HepG2 (cell line): ENCODE data around the gene GPR89A. TPM values are rescaled to one million over a fixed set of nuclear protein-coding genes. Genes with fewer than 3 reads are reported as not detected.

Source experiments
- ESRRA ChIP-seq: sonication (generic); formaldehyde crosslinking; IDR thresholded peaks from 2 replicates; pipeline ENCODE4 v1.5.1; 2020; ENCODE audit warnings: mild to moderate bottlenecking, low read depth, missing genetic modification reagents
- FOSL2 ChIP-seq: sonication (generic); formaldehyde crosslinking; IDR thresholded peaks from 2 replicates; pipeline ENCODE4 v1.4.0; 2020; ENCODE audit warnings: missing genetic modification reagents
- HMG20B ChIP-seq: conservative IDR thresholded peaks from 2 replicates; pipeline ENCODE4 v1.6.1; 2016; ENCODE audit warnings: missing genetic modification reagents, missing compliant biosample characterization
- HOXA5 ChIP-seq: sonication (generic); formaldehyde crosslinking; IDR thresholded peaks from 2 replicates; pipeline ENCODE4 v1.4.0; 2020; ENCODE audit warnings: missing genetic modification reagents
- JDP2 ChIP-seq: sonication (generic); formaldehyde crosslinking; IDR thresholded peaks from 2 replicates; pipeline ENCODE4 v1.8.1; 2022; ENCODE audit warnings: missing genetic modification reagents, borderline replicate concordance
- KAT8 ChIP-seq: IDR thresholded peaks from 2 replicates; pipeline ENCODE4 v1.6.1; 2016; ENCODE audit warnings: missing genetic modification reagents, missing compliant biosample characterization
- KMT2A ChIP-seq: sonication (generic); formaldehyde crosslinking; IDR thresholded peaks from 2 replicates; pipeline ENCODE4 v1.4.0; 2020; ENCODE audit warnings: missing genetic modification reagents
- MBNL3 ChIP-seq: fragments of 250-450 bp; sonication (Bioruptor Pico); conservative IDR thresholded peaks from 2 replicates; pipeline ENCODE4 v1.8.0; 2022; ENCODE audit warnings: mild to moderate bottlenecking, inconsistent platforms
- RBFOX2 ChIP-seq: fragments of 200-400 bp; formaldehyde crosslinking; IDR thresholded peaks from 2 replicates; pipeline ENCODE4 v1.6.1; 2017; ENCODE audit warnings: low read depth, mild to moderate bottlenecking, low read length
- RFX3 ChIP-seq: IDR thresholded peaks from 2 replicates; pipeline ENCODE4 v1.6.1; 2016; ENCODE audit warnings: missing biosample characterization, missing genetic modification reagents
- RFXAP ChIP-seq: sonication (generic); formaldehyde crosslinking; IDR thresholded peaks from 2 replicates; pipeline ENCODE4 v1.4.0; 2020; ENCODE audit warnings: missing genetic modification reagents, borderline replicate concordance
- SPEN ChIP-seq: sonication (generic); formaldehyde crosslinking; IDR thresholded peaks from 2 replicates; pipeline ENCODE4 v1.5.1; 2020; ENCODE audit warnings: low read depth, mild to moderate bottlenecking, missing genetic modification reagents
- ZNF251 ChIP-seq: sonication (generic); formaldehyde crosslinking; IDR thresholded peaks from 2 replicates; pipeline ENCODE4 v1.9.0; 2021; ENCODE audit warnings: mild to moderate bottlenecking, missing genetic modification reagents
- ZNF3 ChIP-seq: IDR thresholded peaks from 2 replicates; pipeline ENCODE4 v1.7.0; 2017; ENCODE audit warnings: inconsistent platforms
- ZNF672 ChIP-seq: sonication (generic); formaldehyde crosslinking; IDR thresholded peaks from 2 replicates; pipeline ENCODE4 v1.8.1; 2022; ENCODE audit warnings: missing genetic modification reagents
- ZNF7 ChIP-seq: IDR thresholded peaks from 2 replicates; pipeline ENCODE4 v1.6.1; 2016; ENCODE audit warnings: missing biosample characterization, missing genetic modification reagents
- ZNF746 ChIP-seq: sonication (generic); formaldehyde crosslinking; IDR thresholded peaks from 2 replicates; pipeline ENCODE4 v1.8.0; 2022; ENCODE audit warnings: mild to moderate bottlenecking, missing genetic modification reagents
- ZSCAN12 ChIP-seq: sonication (generic); formaldehyde crosslinking; IDR thresholded peaks from 2 replicates; pipeline ENCODE4 v1.9.0; 2021; ENCODE audit warnings: mild to moderate bottlenecking, missing genetic modification reagents
- ZSCAN20 ChIP-seq: sonication (generic); formaldehyde crosslinking; IDR thresholded peaks from 2 replicates; pipeline ENCODE4 v1.4.0; 2020; ENCODE audit warnings: missing genetic modification reagents, mild to moderate bottlenecking, borderline replicate concordance
- polyA plus RNA-seq, 8 experiments: library from polyadenylated mRNA; depleted of rRNA in 3 of 8; stranded (reverse) in 7 of 8; unstranded in 1 of 8; fragments of >200 nt; fragmentation: Illumina TruSeq in 4 of 8; extraction: Trizol in 4 of 8; gene quantifications; 2 replicates each; pipeline versions ENCODE4 v1.2.1 to v1.2.3, GENCODE V29; 2011 to 2016; ENCODE audit warnings: low read depth in 4 of 8, missing spikeins in 1 of 8, mixed read lengths in 1 of 8; ENCODE audit not compliant: insufficient read depth in 1 of 8
- total RNA-seq, 5 experiments: library from RNA; depleted of rRNA; stranded (reverse); fragments of >200 nt; fragmentation: Illumina TruSeq; extraction: Trizol; gene quantifications; 2 replicates each; pipeline ENCODE4 v1.2.3, GENCODE V29; 2016; ENCODE audit warnings: low read depth in 1 of 5
- TF ChIP-seq, protein P1 (sequence below): sonication (generic); IDR thresholded peaks from 2 replicates; pipeline ENCODE4 v1.6.1; 2016; ENCODE audit warnings: low read depth, borderline replicate concordance
- TF ChIP-seq, protein P2 (sequence below): sonication (generic); formaldehyde crosslinking; IDR thresholded peaks from 2 replicates; pipeline ENCODE4 v1.5.0; 2020; ENCODE audit warnings: missing genetic modification reagents
- TF ChIP-seq, protein P3 (sequence below): IDR thresholded peaks from 2 replicates; pipeline ENCODE4 v1.6.1; 2012; ENCODE audit warnings: low read depth, low read length, improper control_type of control experiment
- TF ChIP-seq, protein P4 (sequence below): sonication (generic); formaldehyde crosslinking; IDR thresholded peaks from 2 replicates; pipeline ENCODE4 v1.5.1; 2020; ENCODE audit warnings: missing genetic modification reagents, mild to moderate bottlenecking, borderline replicate concordance

GPR89A gene
- total and polyA plus RNA-seq, 2 of the 13 experiments (the other 11 are each of a cell fraction or from before 2014, with no cell fraction given): 23.4 to 32.6 TPM

DNA sequence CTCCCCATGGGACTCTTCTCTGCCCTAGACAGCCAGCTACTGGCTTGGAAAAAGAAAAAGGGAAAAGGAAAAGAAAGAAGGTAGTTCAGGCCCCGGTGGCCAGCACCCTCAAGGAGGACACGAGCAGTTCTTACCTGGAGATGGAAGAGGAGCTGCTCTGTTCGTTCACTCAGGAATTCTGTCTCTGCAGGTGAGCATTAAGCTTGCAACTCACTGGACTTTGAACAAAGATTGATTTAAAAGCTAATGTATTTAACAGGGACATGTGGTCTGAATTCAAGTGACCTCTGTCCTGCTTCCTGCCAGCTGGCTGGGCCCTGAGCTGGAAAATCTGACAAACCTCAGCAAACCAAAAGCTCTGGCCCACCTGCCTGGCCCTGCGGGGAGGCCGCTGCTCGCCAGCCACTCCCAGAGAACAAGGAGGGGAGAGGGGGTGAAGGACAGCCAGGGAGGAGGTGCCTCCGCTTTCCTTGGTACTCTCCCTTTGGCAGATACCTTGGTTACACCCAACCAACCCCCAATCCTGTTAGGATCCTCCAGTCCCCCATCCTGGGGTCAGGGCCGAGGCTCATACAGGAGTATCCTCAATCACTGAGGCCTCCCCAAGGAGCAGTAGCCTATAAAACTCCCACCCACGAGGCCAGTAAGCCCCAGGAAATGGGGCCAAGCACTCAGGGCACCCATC lies 99.5 kb downstream of the GPR89A start, which contains the start of gene PDZK1 (continued):
- TF ChIP-seq ZSCAN12 (CRISPR knock-in tag): no peak
- TF ChIP-seq MBNL3: no peak
- TF ChIP-seq RBFOX2: no peak
- no peak for TF ChIP-seq ZNF746
- TF ChIP-seq SPEN (CRISPR knock-in tag): peak; percentile 52
- 0 out of 2 replicates have a peak, but pooled peaks have one; percentile 71 for TF ChIP-seq HOXA5 (CRISPR knock-in tag)
- TF ChIP-seq FOSL2 (CRISPR knock-in tag): peak; percentile 38; the same call in 1 of the 2 replicates
- peak; percentile 52; the same call in 1 of the 2 replicates for TF ChIP-seq KAT8 (CRISPR knock-in tag)
- no peak for TF ChIP-seq JDP2 (CRISPR knock-in tag)
- TF ChIP-seq ESRRA (CRISPR knock-in tag): no peak
- TF ChIP-seq, protein P1, sequence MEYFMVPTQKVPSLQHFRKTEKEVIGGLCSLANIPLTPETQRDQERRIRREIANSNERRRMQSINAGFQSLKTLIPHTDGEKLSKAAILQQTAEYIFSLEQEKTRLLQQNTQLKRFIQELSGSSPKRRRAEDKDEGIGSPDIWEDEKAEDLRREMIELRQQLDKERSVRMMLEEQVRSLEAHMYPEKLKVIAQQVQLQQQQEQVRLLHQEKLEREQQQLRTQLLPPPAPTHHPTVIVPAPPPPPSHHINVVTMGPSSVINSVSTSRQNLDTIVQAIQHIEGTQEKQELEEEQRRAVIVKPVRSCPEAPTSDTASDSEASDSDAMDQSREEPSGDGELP: peak; percentile 97
- peak; percentile 74; the same call in 1 of the 2 replicates for TF ChIP-seq ZSCAN20 (CRISPR knock-in tag)
- TF ChIP-seq RFX3 (CRISPR knock-in tag): no peak
- 0 out of 2 replicates have a peak, but pooled peaks have one; percentile 21 for TF ChIP-seq HMG20B (CRISPR knock-in tag)
- TF ChIP-seq, protein P2, sequence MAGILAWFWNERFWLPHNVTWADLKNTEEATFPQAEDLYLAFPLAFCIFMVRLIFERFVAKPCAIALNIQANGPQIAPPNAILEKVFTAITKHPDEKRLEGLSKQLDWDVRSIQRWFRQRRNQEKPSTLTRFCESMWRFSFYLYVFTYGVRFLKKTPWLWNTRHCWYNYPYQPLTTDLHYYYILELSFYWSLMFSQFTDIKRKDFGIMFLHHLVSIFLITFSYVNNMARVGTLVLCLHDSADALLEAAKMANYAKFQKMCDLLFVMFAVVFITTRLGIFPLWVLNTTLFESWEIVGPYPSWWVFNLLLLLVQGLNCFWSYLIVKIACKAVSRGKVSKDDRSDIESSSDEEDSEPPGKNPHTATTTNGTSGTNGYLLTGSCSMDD (CRISPR knock-in tag): no peak
- TF ChIP-seq ZNF251: no peak
- TF ChIP-seq, protein P3, sequence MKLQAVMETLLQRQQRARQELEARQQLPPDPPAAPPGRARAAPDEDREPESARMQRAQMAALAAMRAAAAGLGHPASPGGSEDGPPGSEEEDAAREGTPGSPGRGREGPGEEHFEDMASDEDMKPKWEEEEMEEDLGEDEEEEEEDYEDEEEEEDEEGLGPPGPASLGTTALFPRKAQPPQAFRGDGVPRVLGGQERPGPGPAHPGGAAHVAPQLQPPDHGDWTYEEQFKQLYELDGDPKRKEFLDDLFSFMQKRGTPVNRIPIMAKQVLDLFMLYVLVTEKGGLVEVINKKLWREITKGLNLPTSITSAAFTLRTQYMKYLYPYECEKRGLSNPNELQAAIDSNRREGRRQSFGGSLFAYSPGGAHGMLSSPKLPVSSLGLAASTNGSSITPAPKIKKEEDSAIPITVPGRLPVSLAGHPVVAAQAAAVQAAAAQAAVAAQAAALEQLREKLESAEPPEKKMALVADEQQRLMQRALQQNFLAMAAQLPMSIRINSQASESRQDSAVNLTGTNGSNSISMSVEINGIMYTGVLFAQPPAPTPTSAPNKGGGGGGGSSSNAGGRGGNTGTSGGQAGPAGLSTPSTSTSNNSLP: 0 out of 2 replicates have a peak, but pooled peaks have one; percentile 12
- TF ChIP-seq, protein P4, sequence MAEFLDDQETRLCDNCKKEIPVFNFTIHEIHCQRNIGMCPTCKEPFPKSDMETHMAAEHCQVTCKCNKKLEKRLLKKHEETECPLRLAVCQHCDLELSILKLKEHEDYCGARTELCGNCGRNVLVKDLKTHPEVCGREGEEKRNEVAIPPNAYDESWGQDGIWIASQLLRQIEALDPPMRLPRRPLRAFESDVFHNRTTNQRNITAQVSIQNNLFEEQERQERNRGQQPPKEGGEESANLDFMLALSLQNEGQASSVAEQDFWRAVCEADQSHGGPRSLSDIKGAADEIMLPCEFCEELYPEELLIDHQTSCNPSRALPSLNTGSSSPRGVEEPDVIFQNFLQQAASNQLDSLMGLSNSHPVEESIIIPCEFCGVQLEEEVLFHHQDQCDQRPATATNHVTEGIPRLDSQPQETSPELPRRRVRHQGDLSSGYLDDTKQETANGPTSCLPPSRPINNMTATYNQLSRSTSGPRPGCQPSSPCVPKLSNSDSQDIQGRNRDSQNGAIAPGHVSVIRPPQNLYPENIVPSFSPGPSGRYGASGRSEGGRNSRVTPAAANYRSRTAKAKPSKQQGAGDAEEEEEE (CRISPR knock-in tag): no peak
- 0 out of 2 replicates have a peak, but pooled peaks have one; percentile 47 for TF ChIP-seq RFXAP (CRISPR knock-in tag)
- no peak for TF ChIP-seq ZNF672 (CRISPR knock-in tag)
- no peak for TF ChIP-seq ZNF3 (CRISPR knock-in tag)
- 0 out of 2 replicates have a peak, but pooled peaks have one; percentile 42 for TF ChIP-seq KMT2A (CRISPR knock-in tag)
- TF ChIP-seq ZNF7 (CRISPR knock-in tag): 0 out of 2 replicates have a peak, but pooled peaks have one; percentile 17
